HK-2 (cell line): Measurements from ENCODE around the gene RALB.
"Not testable (repeated sequence)": the region's sequence is repeated elsewhere in the genome, so short reads cannot be mapped to it uniquely, and the experiment has no call there.

Source experiments
- DNase-seq: peaks from one replicate; pipeline ENCODE4 v3.0.0-alpha.2; 2018; ENCODE audit not compliant: unreplicated experiment

Gene RALB

GRCh38 chr2:120243211-120243610 lies 9.4 kb upstream of the RALB start:
- DNase-seq, result no peak

- DNase-seq, result no peak
These were observed 8.6 kb upstream of the RALB start for GRCh38 chr2:120243875-120244553.

GRCh38 chr2:120244656-120245519 lies 7.8 kb upstream of the RALB start:
- DNase-seq, result no peak

GRCh38 chr2:120245520-120246332 lies 6.9 kb upstream of the RALB start:
- DNase-seq, result no peak

- no peak for DNase-seq
These were observed 5.9 kb upstream of the RALB start for GRCh38 chr2:120246546-120247300.

GRCh38 chr2:120247851-120248250 lies 4.8 kb upstream of the RALB start:
- no peak for DNase-seq

GRCh38 chr2:120250640-120251039 lies 2.0 kb upstream of the RALB start:
- no peak for DNase-seq

- no peak for DNase-seq
These were observed 1.6 kb upstream of the RALB start for GRCh38 chr2:120251078-120251477.

GRCh38 chr2:120251880-120252224 lies 800 bp upstream of the RALB start:
- DNase-seq, result no peak

- peak; percentile 80 for DNase-seq
These were observed 600 bp downstream of the RALB start for GRCh38 chr2:120253021-120253882.

GRCh38 chr2:120254178-120254577 lies 1.5 kb downstream of the RALB start:
- no peak for DNase-seq

- no peak for DNase-seq
These were observed 2.4 kb downstream of the RALB start for GRCh38 chr2:120255071-120255470.

GRCh38 chr2:120255986-120256650 lies 3.5 kb downstream of the RALB start:
- no peak for DNase-seq

GRCh38 chr2:120256651-120257000 lies 4.0 kb downstream of the RALB start:
- no peak for DNase-seq

GRCh38 chr2:120257522-120257921 lies 4.9 kb downstream of the RALB start:
- DNase-seq, result no peak

- no peak for DNase-seq
These were observed 5.5 kb downstream of the RALB start for GRCh38 chr2:120258196-120258595.

GRCh38 chr2:120259939-120260338 lies 7.3 kb downstream of the RALB start:
- not testable (repeated sequence) for DNase-seq

- DNase-seq, result no peak
These were observed 8.1 kb downstream of the RALB start for GRCh38 chr2:120260736-120261135.

- DNase-seq, result no peak
These were observed 8.8 kb downstream of the RALB start for GRCh38 chr2:120261387-120262006.

- no peak for DNase-seq
These were observed 9.5 kb downstream of the RALB start for GRCh38 chr2:120262150-120262549.
